Duodenal mucosa (tissue), 2 donors: ENCODE data around the gene PTPRN2.

Source experiments
- H3K27ac ChIP-seq: one replicate; pipeline ENCODE4 v1.7.0; 2013; ENCODE audit warnings: low read depth, low read length
- H3K27me3 ChIP-seq, 2 donors: one replicate each; pipeline ENCODE4 v1.7.0; 2013; ENCODE audit warnings: low read length in 2 of 2, control low read depth in 1 of 2; ENCODE audit not compliant: insufficient read depth in 2 of 2, control insufficient read depth in 1 of 2
- H3K36me3 ChIP-seq, 2 donors: one replicate each; pipeline ENCODE4 v1.7.0; 2013; ENCODE audit warnings: low read length in 2 of 2, control low read depth in 1 of 2; ENCODE audit not compliant: insufficient read depth in 2 of 2, control insufficient read depth in 1 of 2
- H3K4me1 ChIP-seq, 2 donors: one replicate each; pipeline ENCODE4 v1.7.0; 2013; ENCODE audit warnings: low read length in 2 of 2, control low read depth in 1 of 2; ENCODE audit not compliant: insufficient read depth in 2 of 2, control insufficient read depth in 1 of 2
- H3K4me3 ChIP-seq, 2 donors: one replicate each; pipeline ENCODE4 v1.7.0; 2013; ENCODE audit warnings: low read length in 2 of 2, low read depth in 1 of 2
- H3K9ac ChIP-seq, 2 donors: one replicate each; pipeline ENCODE4 v1.7.0; 2013; ENCODE audit warnings: low read length in 2 of 2, low read depth in 1 of 2
- H3K9me3 ChIP-seq, 2 donors: one replicate each; pipeline ENCODE4 v1.7.0; 2013; ENCODE audit warnings: low read length in 2 of 2, control low read depth in 1 of 2; ENCODE audit not compliant: control insufficient read depth in 1 of 2

PTPRN2 gene

DNA sequence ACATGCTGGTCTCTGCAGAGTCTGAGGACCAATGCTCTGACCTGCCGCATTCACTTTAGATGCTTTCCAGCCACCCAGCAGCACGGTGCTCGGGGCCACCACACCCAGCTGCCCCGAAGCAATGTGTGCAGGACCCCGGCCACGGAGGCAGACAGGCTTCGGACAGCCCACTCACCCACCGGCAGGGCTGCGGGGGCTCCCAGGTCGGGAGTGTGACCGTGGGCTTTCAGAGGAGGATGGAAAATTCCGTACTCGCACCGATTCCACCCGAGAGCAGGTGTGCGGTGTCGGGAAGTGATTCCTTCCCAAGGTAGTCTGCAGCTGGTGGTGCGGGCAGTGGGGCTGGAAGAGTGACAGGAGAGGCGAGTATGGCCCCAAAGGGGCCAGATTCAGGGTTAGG, 1059.9 kb downstream of the PTPRN2 start:
- Histone ChIP-seq H3K27ac (no peak overlapping the region), H3K36me3 (no peaks in the 10 kb centered on the region), H3K4me1 (no peaks in the 10 kb centered on the region), H3K9ac (no peak overlapping the region), H3K4me3 (no peak overlapping the region), H3K9me3 (peaks cover 0 to 2% of the 10 kb centered on the region in 2 donors), H3K27me3 (no peaks in the 10 kb centered on the region)

DNA sequence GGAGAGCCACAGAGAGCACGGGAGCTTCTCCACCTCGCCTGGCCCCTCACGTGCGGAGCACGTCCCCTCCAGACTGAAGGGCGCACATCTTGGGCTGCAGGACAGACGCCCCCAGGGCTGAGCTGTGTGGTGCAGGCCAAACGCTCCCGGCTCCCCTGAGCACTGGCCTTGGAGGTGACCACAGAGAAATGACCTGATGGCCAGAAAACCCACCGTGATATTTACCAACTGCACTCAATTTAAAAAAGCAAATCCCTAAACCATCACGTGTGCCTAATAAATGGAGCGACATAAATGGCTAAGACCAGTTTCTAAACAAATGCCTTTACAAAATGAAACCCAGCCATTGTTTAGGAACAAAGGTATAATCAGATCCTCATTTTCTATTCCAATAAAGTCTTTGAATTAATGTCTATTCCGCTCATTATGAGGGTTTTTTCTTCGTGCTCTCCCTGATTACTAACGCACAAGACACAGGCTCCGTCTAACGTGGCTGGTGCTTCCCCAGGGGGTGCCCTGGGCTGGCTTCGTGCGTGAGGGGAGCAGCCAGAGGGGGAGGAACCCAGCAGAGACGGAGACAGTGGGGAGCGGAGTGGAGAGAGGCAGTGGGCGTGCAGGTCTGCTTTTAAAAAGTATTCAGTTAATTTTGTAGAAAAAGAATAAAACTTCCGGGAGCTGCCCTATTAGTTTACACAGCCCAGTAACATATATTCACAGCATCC, 1060.5 kb downstream of the PTPRN2 start:
- no peak overlapping the region for H3K9ac ChIP-seq
- no peaks in the 10 kb centered on the region for H3K36me3 ChIP-seq
- no peaks in the 10 kb centered on the region for H3K9me3 ChIP-seq

DNA sequence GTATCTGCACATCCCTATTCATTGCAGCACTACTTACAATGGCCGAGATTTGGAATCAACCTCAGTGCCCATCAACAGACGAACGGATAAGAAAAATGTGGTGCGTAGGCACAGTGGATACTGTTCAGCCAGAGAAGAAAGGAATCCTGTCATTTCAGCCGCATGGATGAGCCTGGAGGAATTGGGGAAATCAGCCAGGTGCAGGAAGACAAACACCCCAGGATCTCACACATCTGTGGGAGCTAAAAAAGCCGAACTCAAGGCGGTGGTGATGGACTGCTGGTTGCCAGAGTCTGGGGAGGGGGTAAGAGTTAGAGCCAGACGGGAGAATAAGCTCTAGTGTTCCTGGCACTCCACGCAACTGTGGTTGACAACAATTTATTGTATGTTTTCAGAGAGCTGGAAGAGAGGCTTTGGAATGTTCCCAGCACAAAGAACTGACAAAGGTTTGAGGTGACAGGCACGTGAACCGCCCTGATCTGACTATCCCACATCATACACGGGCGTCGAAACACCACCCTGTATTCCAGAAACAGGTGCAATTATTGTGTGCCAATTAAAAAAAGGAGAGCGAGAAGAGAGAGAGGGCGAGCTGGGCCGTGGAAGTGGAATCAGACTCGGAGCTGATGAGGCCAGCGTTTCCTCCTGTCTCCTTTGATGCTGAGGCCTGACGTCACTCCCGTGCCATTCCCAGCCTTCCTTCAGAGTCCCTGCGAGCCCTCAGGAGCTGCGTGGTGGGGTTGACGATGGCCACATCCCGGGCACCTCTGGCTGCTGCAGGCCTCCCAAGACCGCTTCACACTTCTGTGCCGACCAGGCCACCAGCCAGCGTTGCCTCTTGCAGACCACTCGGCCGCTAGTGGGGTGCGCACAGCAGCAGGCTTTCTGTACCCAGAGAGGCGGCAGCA, 1061.4 kb downstream of the PTPRN2 start:
- H3K9ac ChIP-seq = no peak overlapping the region

More for the DNA sequence above, 1060.5 kb downstream of the PTPRN2 start:
- no peak overlapping the region for H3K27ac ChIP-seq
- no peaks in the 10 kb centered on the region for H3K4me1 ChIP-seq
- no peak overlapping the region for H3K4me3 ChIP-seq
- H3K27me3 ChIP-seq = no peaks in the 10 kb centered on the region

DNA sequence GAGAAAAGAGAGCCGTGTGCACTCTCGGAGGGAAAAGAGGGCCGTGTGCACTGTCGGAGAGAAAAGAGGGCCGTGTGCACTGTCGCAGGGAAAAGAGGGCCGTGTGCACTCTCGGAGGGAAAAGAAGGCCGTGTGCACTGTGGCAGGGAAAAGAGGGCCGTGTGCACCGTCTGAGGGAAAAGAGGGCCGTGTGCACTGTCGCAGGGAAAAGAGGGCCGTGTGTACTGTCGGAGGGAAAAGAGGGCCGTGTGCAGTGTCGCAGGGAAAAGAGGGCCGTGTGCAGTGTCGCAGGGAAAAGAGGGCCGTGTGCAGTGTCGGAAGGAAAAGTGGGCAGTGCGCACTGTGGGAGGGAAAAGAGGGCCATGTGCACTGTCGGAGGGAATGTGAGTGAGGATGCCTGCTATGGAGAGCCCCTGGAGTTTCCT, 1062.1 kb downstream of the PTPRN2 start:
- Histone ChIP-seq H3K4me3 (no peak overlapping the region), H3K27ac (no peak overlapping the region), H3K9me3 (no peaks in the 10 kb centered on the region), H3K4me1 (no peaks in the 10 kb centered on the region), H3K36me3 (no peaks in the 10 kb centered on the region), H3K27me3 (no peaks in the 10 kb centered on the region), H3K9ac (no peak overlapping the region)

More for the DNA sequence above, 1061.4 kb downstream of the PTPRN2 start:
- Histone ChIP-seq H3K36me3 (no peaks in the 10 kb centered on the region), H3K4me3 (no peak overlapping the region), H3K4me1 (no peaks in the 10 kb centered on the region), H3K9me3 (no peaks in the 10 kb centered on the region), H3K27me3 (no peaks in the 10 kb centered on the region), H3K27ac (no peak overlapping the region)

DNA sequence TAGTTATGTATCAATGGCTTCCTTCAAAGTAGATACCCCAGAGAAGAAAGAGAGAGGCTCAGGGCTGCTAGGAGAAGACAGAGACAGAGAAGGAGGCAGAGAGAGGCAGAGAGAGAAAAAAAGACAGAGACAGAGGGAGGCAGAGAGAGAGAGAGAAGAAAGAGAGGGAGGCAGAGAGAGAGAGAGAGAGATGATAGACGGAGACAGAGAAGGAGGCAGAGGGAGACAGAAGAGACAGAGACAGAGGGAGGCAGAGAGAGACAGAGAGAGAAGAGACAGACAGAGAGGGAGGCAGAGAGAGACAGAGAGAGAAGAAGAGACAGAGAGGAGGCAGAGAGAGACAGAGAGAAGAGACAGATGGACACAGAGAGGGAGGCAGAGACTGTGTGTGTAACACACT, 1062.9 kb downstream of the PTPRN2 start:
- no peaks in the 10 kb centered on the region for H3K9me3 ChIP-seq
- H3K27ac ChIP-seq = no peak overlapping the region
- no peaks in the 10 kb centered on the region for H3K4me1 ChIP-seq
- H3K27me3 ChIP-seq = no peaks in the 10 kb centered on the region
- H3K9ac ChIP-seq = no peak overlapping the region
- H3K36me3 ChIP-seq = no peaks in the 10 kb centered on the region
- H3K4me3 ChIP-seq = no peak overlapping the region

DNA sequence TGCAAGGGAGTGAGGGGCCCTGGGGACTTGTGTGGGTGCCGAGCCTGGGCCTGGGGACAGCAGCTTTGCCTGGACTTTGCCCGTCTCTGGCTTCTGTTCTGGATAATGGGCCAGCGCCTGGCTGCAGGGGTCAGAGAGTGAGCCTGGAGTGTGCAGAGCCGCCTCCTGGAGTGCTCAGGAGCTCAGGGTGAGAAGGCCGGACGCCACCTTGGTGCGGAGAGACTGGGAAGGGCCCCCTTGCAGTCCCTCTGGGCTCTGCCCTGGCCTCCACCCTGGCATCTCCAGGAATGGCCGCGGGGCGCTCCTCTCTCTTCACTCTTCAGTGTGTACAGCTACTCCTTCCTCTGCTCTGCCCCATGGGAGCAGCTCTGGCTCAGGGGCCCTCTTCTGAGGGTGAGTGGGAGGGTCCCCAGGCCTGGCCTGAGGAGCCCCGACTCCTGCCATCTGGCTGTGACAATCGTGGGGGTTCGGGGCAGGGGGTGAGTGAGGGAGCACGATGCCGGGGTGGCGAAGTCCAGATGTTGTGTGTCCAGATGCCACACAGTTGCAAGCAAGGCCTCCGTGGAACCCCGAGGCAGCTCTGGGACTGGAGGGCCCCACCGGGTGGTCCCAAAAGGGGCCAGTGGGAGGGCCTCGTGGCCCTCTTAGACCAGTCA, 1063.7 kb downstream of the PTPRN2 start:
- no peak overlapping the region for H3K4me3 ChIP-seq
- H3K27me3 ChIP-seq = no peaks in the 10 kb centered on the region
- no peaks in the 10 kb centered on the region for H3K9me3 ChIP-seq
- H3K36me3 ChIP-seq = no peaks in the 10 kb centered on the region
- H3K27ac ChIP-seq = no peak overlapping the region
- no peak overlapping the region for H3K9ac ChIP-seq
- H3K4me1 ChIP-seq = no peaks in the 10 kb centered on the region

DNA sequence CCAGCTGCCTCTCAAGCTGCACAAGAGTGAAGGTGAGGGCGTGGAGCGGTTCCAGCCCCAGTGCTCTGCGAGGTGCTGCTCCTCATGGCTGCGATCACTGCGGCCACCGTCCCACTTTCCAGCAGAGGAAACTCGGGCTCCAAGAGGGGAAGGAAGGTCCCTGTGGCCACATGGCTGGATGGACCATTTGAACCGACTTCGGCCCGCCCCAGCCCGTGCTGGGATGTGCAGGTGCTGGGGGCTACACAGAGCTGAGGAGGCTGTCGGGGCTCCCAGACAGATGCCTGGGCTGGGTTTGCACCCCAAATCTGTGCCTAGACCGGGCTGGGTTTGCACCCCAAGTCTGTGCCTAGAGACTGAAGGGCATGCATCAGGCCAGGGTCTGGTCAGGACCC, 1064.3 kb downstream of the PTPRN2 start:
- no peaks in the 10 kb centered on the region for H3K9me3 ChIP-seq
- no peak overlapping the region for H3K27ac ChIP-seq

DNA sequence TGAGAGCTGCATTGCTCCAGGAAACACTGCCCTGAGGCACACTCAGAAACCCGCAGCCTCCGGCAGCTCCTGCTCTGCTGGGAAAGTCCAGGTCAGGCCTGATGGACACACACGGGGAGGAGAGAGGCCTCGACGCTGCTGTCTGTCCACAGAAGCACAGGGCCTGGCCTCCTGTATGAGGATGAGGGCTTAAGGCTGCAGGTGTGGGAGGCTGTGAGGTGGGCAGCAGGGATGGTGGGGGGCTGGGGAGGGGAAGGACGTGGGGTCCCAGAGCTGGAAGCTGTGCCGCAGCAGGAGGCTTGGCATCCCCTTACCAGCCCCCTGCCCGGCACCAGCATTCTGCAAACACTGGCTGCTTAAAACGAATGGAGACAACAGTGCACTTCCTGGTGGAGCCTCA, 1064.7 kb downstream of the PTPRN2 start:
- H3K4me1 ChIP-seq = no peaks in the 10 kb centered on the region
- H3K36me3 ChIP-seq = no peaks in the 10 kb centered on the region
- no peaks in the 10 kb centered on the region for H3K27me3 ChIP-seq
- H3K27ac ChIP-seq = no peak overlapping the region
- H3K9ac ChIP-seq = no peak overlapping the region
- no peaks in the 10 kb centered on the region for H3K9me3 ChIP-seq
- no peak overlapping the region for H3K4me3 ChIP-seq

More for the DNA sequence above, 1064.3 kb downstream of the PTPRN2 start:
- H3K36me3 ChIP-seq = no peaks in the 10 kb centered on the region
- no peaks in the 10 kb centered on the region for H3K27me3 ChIP-seq
- H3K4me3 ChIP-seq = no peak overlapping the region
- H3K4me1 ChIP-seq = no peaks in the 10 kb centered on the region
- no peak overlapping the region for H3K9ac ChIP-seq

DNA sequence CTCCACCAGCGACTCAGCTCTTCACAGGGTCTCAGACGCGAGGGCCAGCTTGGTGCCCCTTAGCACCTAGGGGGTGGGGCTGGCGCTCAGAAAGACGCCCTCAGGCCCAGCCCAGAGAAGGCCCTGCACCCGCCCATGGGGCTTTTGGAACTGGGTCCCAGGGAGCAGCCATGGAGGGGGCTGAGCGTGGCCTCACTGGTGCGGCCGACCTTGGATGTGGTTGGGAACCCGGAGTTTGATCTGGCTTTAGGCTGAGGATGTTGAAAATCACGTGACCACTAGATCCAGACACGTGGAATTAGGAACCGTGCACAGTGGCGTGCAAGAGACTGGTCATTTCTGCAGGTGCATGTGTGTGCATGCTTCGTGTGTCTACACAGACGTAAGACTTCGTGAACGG, 1065.4 kb downstream of the PTPRN2 start:
- H3K27ac ChIP-seq = no peak overlapping the region
- no peaks in the 10 kb centered on the region for H3K9me3 ChIP-seq
- no peaks in the 10 kb centered on the region for H3K4me1 ChIP-seq
- no peaks in the 10 kb centered on the region for H3K27me3 ChIP-seq
- no peak overlapping the region for H3K4me3 ChIP-seq
- no peaks in the 10 kb centered on the region for H3K36me3 ChIP-seq
- no peak overlapping the region for H3K9ac ChIP-seq

DNA sequence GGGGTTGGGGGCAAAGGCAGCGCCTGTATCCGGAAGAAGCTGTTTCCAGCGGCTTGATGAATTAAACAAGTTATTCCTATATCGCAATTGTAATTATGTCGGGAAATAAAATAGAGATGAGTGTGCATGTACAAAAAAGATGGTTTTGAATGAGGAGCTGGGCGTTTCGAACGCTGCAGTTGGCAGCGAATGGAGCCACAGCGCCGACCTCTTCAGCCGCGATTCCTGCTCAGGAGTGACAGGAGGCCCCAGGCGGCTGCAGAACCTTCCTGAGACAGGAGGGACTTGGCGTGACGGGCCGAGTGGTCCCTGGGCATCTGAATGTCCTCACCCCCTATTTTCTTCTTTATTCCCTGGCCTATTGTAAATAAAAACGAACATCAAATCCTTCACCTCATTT, 1065.9 kb downstream of the PTPRN2 start:
- H3K9ac ChIP-seq = no peak overlapping the region
- H3K36me3 ChIP-seq = no peaks in the 10 kb centered on the region
- no peak overlapping the region for H3K27ac ChIP-seq
- no peaks in the 10 kb centered on the region for H3K9me3 ChIP-seq
- no peaks in the 10 kb centered on the region for H3K4me1 ChIP-seq
- no peaks in the 10 kb centered on the region for H3K27me3 ChIP-seq
- no peak overlapping the region for H3K4me3 ChIP-seq
